ENCODE data around the gene CLSTN1. TPM values are rescaled to one million over a fixed set of nuclear protein-coding genes. Genes with fewer than 3 reads are reported as not detected.
A peak's percentile ranks its signal among the peaks of the same experiment; 100 is the strongest.

Gene CLSTN1
- total and polyA plus RNA-seq, 4 donors = 131 to 366 (median 280) TPM

DNA sequence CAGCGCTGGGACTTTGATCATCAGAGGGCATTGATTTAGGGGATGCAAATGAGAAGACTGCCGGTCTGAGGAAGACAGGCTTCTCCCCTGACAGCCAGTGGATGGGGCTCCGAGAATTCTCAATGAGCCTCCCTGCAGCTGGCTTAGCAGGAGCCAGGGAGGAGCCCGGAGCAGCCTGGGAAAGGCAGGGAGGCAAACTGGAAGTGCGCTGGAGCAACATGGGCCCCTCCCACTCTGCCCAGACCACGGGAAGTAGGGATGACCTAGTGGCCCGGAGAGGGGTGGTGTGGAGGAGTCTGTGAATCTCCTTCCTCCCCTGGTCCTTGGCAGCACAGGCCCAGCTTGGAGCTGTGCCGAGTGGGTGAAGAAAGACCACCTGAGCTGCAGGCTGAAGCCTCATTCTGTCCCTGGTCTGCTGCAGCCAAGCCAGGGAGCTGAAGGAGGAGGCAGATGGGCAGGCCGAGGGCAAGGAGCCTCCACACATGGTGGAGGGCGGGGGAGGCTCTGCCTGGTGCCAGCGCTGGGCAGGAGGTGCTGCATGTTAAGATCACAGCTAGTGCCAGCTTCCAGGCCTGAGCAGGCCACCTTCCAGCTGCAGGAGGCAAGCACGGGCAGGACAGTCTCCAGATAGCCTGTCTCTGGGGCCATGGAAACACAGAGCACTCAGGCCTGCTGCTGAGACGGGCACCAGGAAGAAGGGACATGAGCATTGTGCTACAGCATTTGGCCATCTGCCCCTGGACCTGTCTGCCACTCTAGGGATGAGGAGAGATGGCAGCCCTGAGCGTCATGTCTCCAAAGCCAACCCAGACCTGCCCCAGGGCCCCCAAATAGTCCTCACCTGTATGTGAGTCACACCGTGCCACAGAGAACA, 12.2 kb upstream of the CLSTN1 start:
- H3K36me3 ChIP-seq (ENCODE audit: control insufficient read depth, insufficient read depth, low read length) = no peaks in the 10 kb centered on the region
- H3K9me3 ChIP-seq (ENCODE audit: control insufficient read depth, insufficient read depth, low read length) = no peaks in the 10 kb centered on the region
- peak overlapping the region; percentile 35 for H3K27ac ChIP-seq (ENCODE audit: low read depth, low read length)
- H3K27me3 ChIP-seq (ENCODE audit: control insufficient read depth, insufficient read depth, low read length) = no peaks in the 10 kb centered on the region
- WGBS (ENCODE audit: insufficient coverage) = 21% methylated on average over 12 of the region's 15 CpGs
- H3K4me1 ChIP-seq (ENCODE audit: control insufficient read depth, insufficient read depth, low read length) = peaks cover 30% of the 10 kb centered on the region
- DNase-seq (ENCODE audit: low read depth in 4 of 6, low spot score in 6 of 6) = peak in 2 of 6 donors; percentile 77
- no peak overlapping the region for H3K4me3 ChIP-seq (ENCODE audit: low read depth, low read length)

DNA sequence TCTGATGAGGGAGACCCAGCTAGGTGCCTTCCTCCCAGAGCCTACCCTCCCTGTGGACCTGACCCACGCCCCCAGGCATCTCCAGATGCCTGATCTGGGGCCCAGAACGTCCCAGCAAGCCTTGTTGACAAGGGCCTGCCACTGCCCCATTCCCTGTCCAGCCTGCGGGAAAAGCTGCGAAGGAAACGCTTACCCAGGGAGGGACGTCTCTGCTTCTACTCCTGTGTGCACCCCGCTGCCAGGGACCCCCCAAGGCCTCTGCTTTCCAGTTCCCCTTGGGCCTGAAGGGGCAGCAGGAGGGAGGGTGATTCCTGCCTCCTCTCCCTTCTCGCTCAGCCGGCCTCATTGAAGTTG, 11.6 kb upstream of the CLSTN1 start:
- H3K27ac ChIP-seq (ENCODE audit: low read depth, low read length) = peak overlapping the region; percentile 35
- no peaks in the 10 kb centered on the region for H3K27me3 ChIP-seq (ENCODE audit: control insufficient read depth, insufficient read depth, low read length)
- H3K4me1 ChIP-seq (ENCODE audit: control insufficient read depth, insufficient read depth, low read length) = peaks cover 29% of the 10 kb centered on the region
- H3K4me3 ChIP-seq (ENCODE audit: low read depth, low read length) = no peak overlapping the region
- no peaks in the 10 kb centered on the region for H3K9me3 ChIP-seq (ENCODE audit: control insufficient read depth, insufficient read depth, low read length)
- 24% methylated on average over 7 of the region's 9 CpGs for WGBS (ENCODE audit: insufficient coverage)
- no peak for DNase-seq (ENCODE audit: low read depth in 4 of 6, low spot score in 6 of 6)
- no peaks in the 10 kb centered on the region for H3K36me3 ChIP-seq (ENCODE audit: control insufficient read depth, insufficient read depth, low read length)

DNA sequence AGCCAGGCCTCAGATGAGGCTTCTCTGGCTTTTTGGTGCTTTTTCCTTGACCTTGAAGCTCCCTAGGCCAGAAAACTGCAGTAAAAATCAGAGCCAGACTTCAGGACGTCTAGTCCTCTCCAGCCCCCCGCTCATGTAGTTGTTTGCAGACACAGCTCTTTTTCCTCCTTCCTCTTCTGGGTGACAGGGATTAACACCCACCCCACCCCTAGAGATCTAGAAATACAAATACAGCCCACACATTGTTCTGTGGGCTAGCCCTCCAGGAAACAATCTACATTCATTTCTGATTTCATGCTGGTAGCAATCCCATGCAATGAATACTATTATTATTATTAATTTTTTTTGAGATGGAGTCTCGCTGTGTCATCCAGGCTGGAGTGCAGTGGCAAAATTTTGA, 9.9 kb upstream of the CLSTN1 start:
- Histone ChIP-seq H3K4me1 (ENCODE audit: control insufficient read depth, insufficient read depth, low read length) (peaks cover 23% of the 10 kb centered on the region), H3K4me3 (ENCODE audit: low read depth, low read length) (no peak overlapping the region), H3K27me3 (ENCODE audit: control insufficient read depth, insufficient read depth, low read length) (no peaks in the 10 kb centered on the region), H3K27ac (ENCODE audit: low read depth, low read length) (no peak overlapping the region), H3K9me3 (ENCODE audit: control insufficient read depth, insufficient read depth, low read length) (no peaks in the 10 kb centered on the region), H3K36me3 (ENCODE audit: control insufficient read depth, insufficient read depth, low read length) (no peaks in the 10 kb centered on the region)
- no peak for DNase-seq (ENCODE audit: low read depth in 4 of 6, low spot score in 6 of 6)
- 93% methylated on average over 2 of the region's 3 CpGs for WGBS (ENCODE audit: insufficient coverage)

DNA sequence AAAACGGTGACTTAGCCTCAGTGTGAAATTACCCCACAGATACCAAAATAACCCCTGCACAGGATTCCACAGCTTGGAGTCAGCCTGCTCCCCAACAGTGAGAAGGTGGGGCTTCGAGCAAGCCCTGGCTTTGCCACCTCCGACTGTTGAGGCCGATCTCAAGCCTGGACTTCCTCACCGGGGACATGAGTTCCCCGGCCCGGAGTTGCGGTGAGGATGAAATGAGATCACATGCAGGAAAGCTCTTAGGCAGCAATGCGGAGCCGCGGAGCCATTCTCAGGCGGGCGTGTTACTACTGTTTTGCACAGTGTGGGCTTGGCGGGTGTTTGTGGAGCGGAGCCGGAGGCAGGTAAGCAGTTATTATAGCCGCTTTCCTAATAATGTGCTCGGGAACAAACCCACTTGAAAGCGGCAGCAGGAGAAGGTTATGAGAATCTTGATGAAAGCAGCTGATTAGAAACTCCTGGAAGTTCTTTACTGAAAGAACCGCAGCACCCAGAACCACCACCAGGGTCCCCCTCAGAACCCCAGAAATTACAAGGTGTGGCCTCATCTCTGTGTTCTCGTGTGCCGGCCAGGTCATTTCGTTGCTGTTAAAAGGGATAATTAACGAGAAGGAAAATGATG, 3.9 kb upstream of the CLSTN1 start:
- H3K27ac ChIP-seq (ENCODE audit: low read depth, low read length) = no peak overlapping the region
- 76% methylated on average over 18 of the region's 24 CpGs for WGBS (ENCODE audit: insufficient coverage)

DNA sequence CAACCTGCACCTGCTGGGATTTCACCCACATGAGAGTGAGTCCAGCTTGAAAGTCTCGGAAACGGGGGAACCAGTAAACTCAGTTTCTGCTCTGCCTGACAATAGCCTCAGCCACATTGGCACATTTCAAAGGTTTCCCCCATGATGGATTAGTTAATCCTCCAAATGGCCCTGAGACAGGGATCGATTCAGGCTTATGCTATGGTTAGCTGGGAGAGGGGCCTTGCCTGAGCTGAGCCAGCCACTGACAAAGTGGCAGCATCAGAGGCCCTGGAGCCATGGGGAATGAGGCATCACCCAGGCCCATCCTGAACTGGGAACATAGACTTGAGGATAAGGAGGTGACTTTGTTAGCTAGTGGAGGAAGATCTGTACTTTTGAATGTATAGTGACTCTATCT, 2.9 kb upstream of the CLSTN1 start:
- H3K9me3 ChIP-seq (ENCODE audit: control insufficient read depth, insufficient read depth, low read length) = no peaks in the 10 kb centered on the region
- no peak overlapping the region for H3K4me3 ChIP-seq (ENCODE audit: low read depth, low read length)
- 67% methylated on average over 3 of the region's 3 CpGs for WGBS (ENCODE audit: insufficient coverage)
- peaks cover 18% of the 10 kb centered on the region for H3K4me1 ChIP-seq (ENCODE audit: control insufficient read depth, insufficient read depth, low read length)
- H3K27me3 ChIP-seq (ENCODE audit: control insufficient read depth, insufficient read depth, low read length) = no peaks in the 10 kb centered on the region
- H3K27ac ChIP-seq (ENCODE audit: low read depth, low read length) = no peak overlapping the region
- DNase-seq (ENCODE audit: low read depth in 4 of 6, low spot score in 6 of 6) = no peak
- H3K36me3 ChIP-seq (ENCODE audit: control insufficient read depth, insufficient read depth, low read length) = no peaks in the 10 kb centered on the region

More for the DNA sequence above, 3.9 kb upstream of the CLSTN1 start:
- H3K27me3 ChIP-seq (ENCODE audit: control insufficient read depth, insufficient read depth, low read length) = no peaks in the 10 kb centered on the region
- H3K4me3 ChIP-seq (ENCODE audit: low read depth, low read length) = no peak overlapping the region
- H3K4me1 ChIP-seq (ENCODE audit: control insufficient read depth, insufficient read depth, low read length) = peaks cover 18% of the 10 kb centered on the region
- no peaks in the 10 kb centered on the region for H3K9me3 ChIP-seq (ENCODE audit: control insufficient read depth, insufficient read depth, low read length)
- no peak for DNase-seq (ENCODE audit: low read depth in 4 of 6, low spot score in 6 of 6)
- no peaks in the 10 kb centered on the region for H3K36me3 ChIP-seq (ENCODE audit: control insufficient read depth, insufficient read depth, low read length)

DNA sequence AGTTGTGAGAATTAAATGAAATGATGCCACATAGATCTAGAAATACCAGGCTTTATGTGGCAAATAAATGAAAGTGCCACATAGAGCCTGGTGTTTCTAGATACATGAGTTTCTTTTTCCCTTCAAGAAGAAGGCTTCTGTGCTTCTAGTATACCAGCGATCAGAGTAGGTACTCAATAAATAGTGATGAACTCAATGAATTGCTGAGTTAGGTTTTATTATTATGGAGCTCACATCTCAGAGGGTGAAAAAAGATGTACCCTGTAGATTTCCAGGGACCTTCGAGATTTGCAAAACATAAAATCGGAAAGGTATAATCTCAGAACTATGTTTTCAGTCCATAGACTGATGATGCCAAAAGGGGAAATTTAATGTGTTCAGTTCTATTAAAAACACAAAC, 2.3 kb upstream of the CLSTN1 start:
- peaks cover 20% of the 10 kb centered on the region for H3K4me1 ChIP-seq (ENCODE audit: control insufficient read depth, insufficient read depth, low read length)
- no peak overlapping the region for H3K4me3 ChIP-seq (ENCODE audit: low read depth, low read length)
- H3K9me3 ChIP-seq (ENCODE audit: control insufficient read depth, insufficient read depth, low read length) = no peaks in the 10 kb centered on the region
- DNase-seq (ENCODE audit: low read depth in 4 of 6, low spot score in 6 of 6) = no peak
- WGBS (ENCODE audit: insufficient coverage) = no CpG with 5 or more reads among the region's 3 CpGs
- H3K27me3 ChIP-seq (ENCODE audit: control insufficient read depth, insufficient read depth, low read length) = no peaks in the 10 kb centered on the region
- H3K27ac ChIP-seq (ENCODE audit: low read depth, low read length) = no peak overlapping the region
- H3K36me3 ChIP-seq (ENCODE audit: control insufficient read depth, insufficient read depth, low read length) = no peaks in the 10 kb centered on the region

DNA sequence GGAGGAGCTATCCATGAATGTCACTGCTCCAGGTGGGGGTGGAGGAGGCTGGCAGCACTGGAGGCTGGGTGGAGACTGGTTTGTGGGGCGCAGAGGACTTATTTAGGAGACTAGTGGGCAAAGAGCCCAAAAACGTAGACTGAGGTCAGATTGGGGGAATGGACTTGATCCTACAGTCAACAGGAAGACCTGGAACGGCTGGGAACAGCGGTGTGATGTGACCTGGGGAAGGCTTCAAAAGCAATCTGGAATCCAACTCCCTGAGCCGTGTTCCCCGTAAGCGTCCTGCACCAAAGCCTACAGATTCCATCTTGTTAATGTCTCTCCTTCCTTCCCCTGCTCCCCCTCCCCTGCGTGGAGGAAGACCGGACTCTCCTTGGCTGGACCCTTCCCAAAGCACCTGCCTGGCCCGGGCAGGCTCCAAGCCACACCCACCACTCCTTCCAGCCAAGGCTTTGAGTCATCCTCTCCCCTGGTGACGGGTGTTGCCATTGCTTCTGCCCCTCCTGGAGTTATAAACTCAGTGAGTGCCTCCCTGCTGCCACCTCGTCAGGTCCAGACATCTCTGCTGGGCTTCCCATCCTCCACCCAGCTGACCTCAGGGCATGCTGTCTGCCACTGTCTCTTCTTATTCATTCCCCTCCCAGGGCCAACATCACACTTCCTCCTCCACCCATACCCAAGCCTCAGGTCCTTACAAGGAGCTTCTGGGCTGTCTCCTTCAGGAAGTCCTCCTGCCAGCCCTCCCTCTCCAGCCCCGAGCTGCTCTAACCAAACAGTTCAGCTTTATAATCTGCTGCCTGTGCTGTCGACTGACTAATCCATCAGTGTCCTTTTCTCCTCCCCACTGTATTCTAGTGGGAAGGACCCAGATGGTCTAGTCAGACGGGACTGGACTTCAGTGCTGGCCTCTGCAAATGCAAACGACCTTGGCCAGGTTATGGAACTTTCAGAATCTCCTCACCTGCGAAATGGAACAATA, 1.6 kb upstream of the CLSTN1 start:
- Histone ChIP-seq H3K4me1 (ENCODE audit: control insufficient read depth, insufficient read depth, low read length) (peaks cover 22% of the 10 kb centered on the region), H3K4me3 (ENCODE audit: low read depth, low read length) (no peak overlapping the region), H3K9me3 (ENCODE audit: control insufficient read depth, insufficient read depth, low read length) (no peaks in the 10 kb centered on the region), H3K27ac (ENCODE audit: low read depth, low read length) (no peak overlapping the region), H3K36me3 (ENCODE audit: control insufficient read depth, insufficient read depth, low read length) (no peaks in the 10 kb centered on the region), H3K27me3 (ENCODE audit: control insufficient read depth, insufficient read depth, low read length) (no peaks in the 10 kb centered on the region)
- no peak for DNase-seq (ENCODE audit: low read depth in 4 of 6, low spot score in 6 of 6)
- 34% methylated on average over 12 of the region's 17 CpGs for WGBS (ENCODE audit: insufficient coverage)

DNA sequence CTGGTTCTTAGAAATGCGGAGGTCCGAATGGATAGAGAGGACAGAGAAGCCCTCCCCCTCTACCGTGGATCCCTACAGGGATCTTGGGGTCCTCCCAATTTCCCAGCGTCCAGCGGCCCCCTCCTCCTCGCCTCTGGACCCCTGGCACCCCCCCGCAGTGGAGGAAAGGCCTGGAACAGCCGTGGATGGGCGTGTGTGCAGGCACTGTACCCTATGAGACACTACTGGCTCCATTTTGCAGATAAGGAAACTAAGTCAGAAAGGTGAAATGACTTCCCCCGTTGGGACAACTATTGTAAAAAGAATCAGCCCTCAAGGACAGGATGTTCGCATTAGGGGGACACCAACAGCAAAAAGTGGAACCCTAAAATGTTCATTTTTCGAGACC, 931 bp upstream of the CLSTN1 start:
- Histone ChIP-seq H3K27ac (ENCODE audit: low read depth, low read length) (no peak overlapping the region), H3K9me3 (ENCODE audit: control insufficient read depth, insufficient read depth, low read length) (no peaks in the 10 kb centered on the region), H3K27me3 (ENCODE audit: control insufficient read depth, insufficient read depth, low read length) (no peaks in the 10 kb centered on the region), H3K36me3 (ENCODE audit: control insufficient read depth, insufficient read depth, low read length) (peaks cover 4% of the 10 kb centered on the region), H3K4me3 (ENCODE audit: low read depth, low read length) (peak overlapping the region; percentile 73), H3K4me1 (ENCODE audit: control insufficient read depth, insufficient read depth, low read length) (peaks cover 22% of the 10 kb centered on the region)
- DNase-seq (ENCODE audit: low read depth in 4 of 6, low spot score in 6 of 6) = no peak
- WGBS (ENCODE audit: insufficient coverage) = 28% methylated on average over 9 of the region's 12 CpGs

DNA sequence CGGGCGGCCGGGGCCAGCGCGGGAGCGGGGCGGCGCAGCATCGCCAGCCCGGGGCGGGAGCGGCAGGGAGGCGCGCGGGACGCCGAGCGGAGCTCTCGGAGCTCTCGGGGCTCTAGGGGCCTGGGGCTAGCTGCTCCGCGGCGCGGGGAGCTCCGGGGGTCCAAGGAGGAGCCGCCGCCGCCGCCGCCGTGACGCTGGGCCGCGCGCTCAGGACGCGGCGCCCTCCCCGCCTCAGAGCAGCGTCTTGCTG, 147 bp downstream of the CLSTN1 start:
- Histone ChIP-seq H3K4me3 (ENCODE audit: low read depth, low read length) (peak overlapping the region; percentile 82), H3K27me3 (ENCODE audit: control insufficient read depth, insufficient read depth, low read length) (no peaks in the 10 kb centered on the region), H3K36me3 (ENCODE audit: control insufficient read depth, insufficient read depth, low read length) (peaks cover 4% of the 10 kb centered on the region), H3K9me3 (ENCODE audit: control insufficient read depth, insufficient read depth, low read length) (no peaks in the 10 kb centered on the region), H3K27ac (ENCODE audit: low read depth, low read length) (no peak overlapping the region), H3K4me1 (ENCODE audit: control insufficient read depth, insufficient read depth, low read length) (peaks cover 22% of the 10 kb centered on the region)
- 0% methylated on average over 40 of the region's 40 CpGs for WGBS (ENCODE audit: insufficient coverage)
- no peak for DNase-seq (ENCODE audit: low read depth in 4 of 6, low spot score in 6 of 6)
